HL-60 (cell line): ENCODE results near the gene EIF5.

Experiments
- CTCF ChIP-seq: IDR thresholded peaks from one replicate; pipeline ENCODE4 v1.5.1; 2011; ENCODE audit warnings: low read length, control low read depth, inconsistent platforms; ENCODE audit not compliant: insufficient read depth
- GABPA ChIP-seq: IDR thresholded peaks from 2 replicates; pipeline ENCODE4 v1.6.1; 2012; ENCODE audit warnings: low read depth
- POLR2AphosphoS5 ChIP-seq: IDR thresholded peaks from 2 replicates; pipeline ENCODE4 v1.6.1; 2012; ENCODE audit warnings: low read depth
- SPI1 ChIP-seq: IDR thresholded peaks from 2 replicates; pipeline ENCODE4 v1.6.1; 2012; ENCODE audit warnings: low read depth, mild to moderate bottlenecking, borderline replicate concordance
- TF ChIP-seq, protein P1 (sequence below): IDR thresholded peaks from 2 replicates; pipeline ENCODE4 v1.6.1; 2012; ENCODE audit warnings: low read depth; ENCODE audit not compliant: insufficient replicate concordance

DNA sequence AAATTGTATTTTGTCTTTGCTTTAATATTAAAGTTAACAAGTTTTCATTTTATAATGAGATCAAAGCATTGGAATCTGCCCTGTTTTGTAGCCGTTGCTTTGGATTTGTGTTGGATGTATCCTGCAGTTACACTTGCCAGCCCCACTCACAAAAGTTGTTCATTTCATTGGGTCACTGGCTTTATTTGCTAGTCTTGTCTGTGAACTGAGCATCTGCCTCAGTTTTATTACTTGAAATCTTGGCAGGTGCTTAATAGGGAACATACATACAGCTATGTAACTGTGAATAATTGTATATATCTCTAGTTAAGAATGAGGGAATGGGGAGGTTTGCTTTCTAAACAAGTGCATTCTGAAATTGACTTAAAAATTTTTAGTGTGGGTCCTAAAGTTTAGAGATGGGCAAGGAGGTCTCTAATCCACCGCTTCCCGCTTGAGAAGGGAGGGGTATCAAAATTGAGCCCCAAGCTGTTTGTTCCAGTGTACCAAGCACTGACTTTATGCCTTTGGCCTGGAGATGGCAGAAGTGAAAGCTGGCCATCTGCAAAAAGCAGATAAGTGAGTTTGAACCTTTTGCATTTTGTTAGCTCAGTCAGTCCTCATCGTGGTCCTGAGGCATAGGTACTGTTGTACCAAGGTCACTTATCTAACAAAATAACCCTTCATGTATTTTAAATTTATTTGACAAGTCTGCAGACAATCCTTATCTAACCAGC lies 9.3 kb downstream of the EIF5 start:
- TF ChIP-seq POLR2AphosphoS5 (no peak; the same call in 1 of the 2 replicates), CTCF (no peak), SPI1 (no peak), GABPA (no peak)
- TF ChIP-seq, protein P1, sequence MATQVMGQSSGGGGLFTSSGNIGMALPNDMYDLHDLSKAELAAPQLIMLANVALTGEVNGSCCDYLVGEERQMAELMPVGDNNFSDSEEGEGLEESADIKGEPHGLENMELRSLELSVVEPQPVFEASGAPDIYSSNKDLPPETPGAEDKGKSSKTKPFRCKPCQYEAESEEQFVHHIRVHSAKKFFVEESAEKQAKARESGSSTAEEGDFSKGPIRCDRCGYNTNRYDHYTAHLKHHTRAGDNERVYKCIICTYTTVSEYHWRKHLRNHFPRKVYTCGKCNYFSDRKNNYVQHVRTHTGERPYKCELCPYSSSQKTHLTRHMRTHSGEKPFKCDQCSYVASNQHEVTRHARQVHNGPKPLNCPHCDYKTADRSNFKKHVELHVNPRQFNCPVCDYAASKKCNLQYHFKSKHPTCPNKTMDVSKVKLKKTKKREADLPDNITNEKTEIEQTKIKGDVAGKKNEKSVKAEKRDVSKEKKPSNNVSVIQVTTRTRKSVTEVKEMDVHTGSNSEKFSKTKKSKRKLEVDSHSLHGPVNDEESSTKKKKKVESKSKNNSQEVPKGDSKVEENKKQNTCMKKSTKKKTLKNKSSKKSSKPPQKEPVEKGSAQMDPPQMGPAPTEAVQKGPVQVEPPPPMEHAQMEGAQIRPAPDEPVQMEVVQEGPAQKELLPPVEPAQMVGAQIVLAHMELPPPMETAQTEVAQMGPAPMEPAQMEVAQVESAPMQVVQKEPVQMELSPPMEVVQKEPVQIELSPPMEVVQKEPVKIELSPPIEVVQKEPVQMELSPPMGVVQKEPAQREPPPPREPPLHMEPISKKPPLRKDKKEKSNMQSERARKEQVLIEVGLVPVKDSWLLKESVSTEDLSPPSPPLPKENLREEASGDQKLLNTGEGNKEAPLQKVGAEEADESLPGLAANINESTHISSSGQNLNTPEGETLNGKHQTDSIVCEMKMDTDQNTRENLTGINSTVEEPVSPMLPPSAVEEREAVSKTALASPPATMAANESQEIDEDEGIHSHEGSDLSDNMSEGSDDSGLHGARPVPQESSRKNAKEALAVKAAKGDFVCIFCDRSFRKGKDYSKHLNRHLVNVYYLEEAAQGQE: no peak
